HK-2 (cell line): Measurements from ENCODE around the gene BABAM1.

Source experiments
- DNase-seq: peaks from one replicate; pipeline ENCODE4 v3.0.0-alpha.2; 2018; ENCODE audit not compliant: unreplicated experiment

Gene BABAM1

DNA sequence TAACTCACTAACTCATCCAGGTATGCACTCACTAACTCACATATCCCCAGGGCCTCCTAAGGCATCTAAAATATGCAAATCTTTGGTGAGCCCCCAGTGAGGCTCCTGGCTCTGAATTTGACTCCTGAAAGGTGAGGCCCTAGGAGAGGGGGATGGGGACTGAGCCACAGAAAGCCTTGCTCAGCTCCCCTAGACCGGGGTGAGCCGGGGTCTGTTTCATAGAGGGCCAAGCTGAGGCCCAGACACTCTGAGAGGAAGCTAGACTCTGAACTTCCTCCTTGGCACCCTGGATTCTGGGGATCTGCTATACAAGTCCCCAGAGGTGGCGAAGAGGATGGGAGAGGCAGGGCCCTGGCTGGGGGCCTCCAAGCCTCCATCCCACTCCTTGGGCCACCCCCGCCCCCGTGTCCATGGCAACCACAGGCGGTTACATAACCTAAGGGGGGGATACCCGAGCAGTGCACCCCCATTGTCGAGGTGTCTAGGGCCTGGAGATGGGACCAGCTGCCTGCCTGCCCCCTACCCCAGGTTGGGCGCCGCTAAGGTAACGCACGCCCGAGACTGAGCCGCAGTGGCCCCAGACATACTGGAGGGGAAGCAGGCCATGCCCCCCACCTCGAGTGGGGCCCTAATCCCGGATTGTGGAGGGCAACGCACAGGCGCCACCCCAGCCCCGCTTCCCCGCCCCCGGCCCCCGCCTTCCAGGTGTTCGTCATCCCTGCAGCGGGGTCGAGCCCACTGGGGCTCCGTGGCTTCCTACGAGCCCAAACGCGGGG, 35.3 kb downstream of the BABAM1 start:
- DNase-seq: no peak

DNA sequence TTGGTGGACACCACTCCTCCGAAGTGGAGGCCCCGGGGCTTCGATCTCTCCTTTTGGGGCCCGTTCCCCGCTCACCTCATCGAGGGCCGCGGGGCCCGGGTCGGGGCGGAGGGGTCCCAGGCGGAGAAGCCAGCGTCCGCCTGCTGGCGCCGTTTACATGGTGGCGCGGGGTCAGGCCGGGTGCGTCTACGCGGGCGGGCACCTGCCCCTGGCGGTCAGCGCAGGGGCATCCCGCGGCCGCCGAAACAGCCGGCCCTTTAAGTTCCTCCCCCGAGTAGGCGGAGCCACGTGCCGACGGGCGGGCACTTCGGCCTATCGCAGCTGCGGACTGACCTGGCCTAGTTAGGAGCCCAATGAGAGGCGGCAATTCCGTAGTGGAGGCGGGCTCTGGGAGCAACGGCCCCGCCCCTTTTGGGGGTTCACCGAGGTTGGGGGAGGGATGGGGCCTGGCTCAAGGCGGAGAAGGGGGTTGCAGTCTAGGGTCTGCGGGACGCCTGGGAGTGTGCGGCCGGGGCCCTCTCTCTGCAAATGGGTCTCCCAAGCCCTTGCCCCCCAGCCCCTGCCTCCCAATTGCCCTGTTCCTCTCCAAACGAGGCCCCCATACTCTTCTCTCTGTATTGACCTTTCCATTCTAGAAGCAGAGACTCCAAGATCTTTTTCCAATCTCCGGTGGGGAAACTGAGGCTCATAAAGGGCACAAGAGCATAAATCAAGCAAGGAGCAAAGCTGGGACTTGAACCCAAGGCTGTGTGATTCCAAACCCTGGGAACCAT, 36.1 kb downstream of the BABAM1 start, which contains the start of gene ABHD8:
Gene ABHD8, minus strand, starts transcription at position 259 of the 773 bp plus-strand sequence. CDS start 1,809 bp downstream, outside the sequence.
- DNase-seq: peak; percentile 97

DNA sequence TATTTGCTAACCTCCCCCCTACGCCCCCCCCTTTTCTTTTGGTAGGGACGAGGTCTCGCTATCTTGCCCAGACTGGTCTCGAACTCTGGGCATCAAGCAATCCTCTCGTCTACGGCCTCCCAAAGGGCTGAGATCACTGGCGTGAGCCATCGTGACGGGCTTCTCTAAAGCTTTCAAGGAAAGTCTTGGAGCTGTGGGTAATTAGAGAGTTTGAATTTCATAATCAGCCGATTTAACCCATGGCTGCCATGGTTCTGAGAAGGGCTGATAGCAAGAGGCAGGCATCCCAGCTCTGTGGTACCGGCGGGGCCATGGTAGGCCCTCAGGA, 36.7 kb downstream of the BABAM1 start:
- DNase-seq: no peak

DNA sequence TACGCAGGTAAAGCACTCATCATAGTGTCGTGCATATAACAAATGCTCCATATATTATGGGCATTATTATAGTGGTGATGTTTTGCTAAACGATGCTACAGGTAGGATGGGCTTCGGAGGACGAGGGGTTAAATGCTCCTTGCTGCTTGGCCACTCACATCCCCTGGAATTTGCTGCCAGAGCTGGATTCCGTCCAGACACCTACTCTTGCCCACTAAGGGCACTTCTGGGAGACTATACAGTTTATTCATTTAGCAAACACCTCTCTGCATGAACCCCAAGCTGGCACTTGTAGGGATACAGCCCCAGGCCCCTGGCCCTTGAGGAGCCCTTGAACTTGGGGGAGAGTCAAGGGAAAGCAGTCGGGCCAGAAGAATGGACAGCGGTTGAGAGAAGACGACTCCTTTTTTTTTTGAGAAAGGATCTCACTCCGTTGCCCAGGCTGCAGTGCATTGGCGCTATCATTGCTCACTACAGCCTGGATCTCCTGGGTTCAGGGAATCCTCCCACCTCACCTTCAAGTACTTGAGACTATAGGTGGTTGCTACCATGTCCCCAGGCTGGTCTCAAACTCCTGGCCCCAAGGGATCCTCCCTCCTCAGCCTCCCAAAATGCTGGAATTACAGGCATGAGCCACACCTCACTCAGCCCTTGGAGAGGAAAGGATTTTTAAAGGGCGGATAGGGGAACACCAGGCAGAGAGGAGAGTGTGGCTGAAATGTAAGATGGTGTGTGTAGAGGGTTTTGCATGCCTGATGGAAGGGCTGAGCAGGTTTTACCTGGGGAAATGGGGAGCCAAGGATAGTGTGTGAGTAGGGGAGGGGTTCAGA, 37.4 kb downstream of the BABAM1 start:
- no peak for DNase-seq

DNA sequence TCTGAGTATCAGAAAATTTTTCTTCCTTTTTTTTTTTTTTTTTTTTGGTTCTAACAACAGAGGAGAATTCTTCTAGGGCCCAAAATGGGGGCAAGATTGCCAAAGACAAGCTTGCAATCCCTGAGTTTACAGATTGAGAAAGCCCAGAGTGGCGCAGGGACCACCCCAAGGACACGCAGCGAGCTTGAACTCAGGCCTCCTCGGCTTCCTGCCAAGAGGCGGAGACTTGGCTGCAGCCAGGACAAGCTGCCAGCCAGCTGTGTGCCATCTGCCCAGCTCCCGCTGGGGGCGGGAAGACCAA, 37.9 kb downstream of the BABAM1 start:
- DNase-seq: no peak

DNA sequence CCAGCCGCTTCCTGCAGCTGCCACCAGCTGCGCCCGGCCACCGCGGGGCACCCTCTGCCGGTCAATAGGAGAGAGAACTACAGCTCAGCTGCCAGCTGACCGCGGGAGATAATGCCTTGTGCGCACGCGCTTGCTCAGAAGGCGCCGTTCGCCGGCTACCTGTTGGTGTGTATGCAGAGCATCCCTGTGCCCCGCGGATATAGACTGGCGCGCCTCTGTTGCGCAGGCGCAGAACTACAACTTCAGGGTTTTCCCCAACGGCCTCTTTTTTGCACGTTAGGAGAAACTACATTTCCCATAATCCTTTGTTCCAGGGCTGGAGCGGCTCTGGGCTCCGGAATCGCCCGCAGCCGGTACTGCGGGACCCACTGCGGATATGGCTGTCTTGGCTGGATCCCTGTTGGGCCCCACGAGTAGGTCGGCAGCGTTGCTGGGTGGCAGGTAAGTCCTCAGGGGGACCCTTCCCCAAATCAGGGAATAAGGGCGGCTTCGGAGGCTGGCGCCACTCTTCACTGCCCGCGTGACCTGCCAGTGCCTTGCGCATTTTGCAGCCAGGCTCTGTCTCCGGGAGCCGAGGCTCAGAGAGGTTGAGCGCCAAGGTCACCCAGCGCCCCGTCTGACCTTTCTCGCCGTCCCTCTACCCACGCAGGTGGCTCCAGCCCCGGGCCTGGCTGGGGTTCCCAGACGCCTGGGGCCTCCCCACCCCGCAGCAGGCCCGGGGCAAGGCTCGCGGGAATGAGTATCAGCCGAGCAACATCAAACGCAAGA, 38.5 kb downstream of the BABAM1 start, which contains the start of gene MRPL34:
Gene MRPL34, plus strand, starts transcription at position 356 of the 768 bp plus-strand sequence. Its CDS starts 21 bp downstream, at position 377.
- DNase-seq: peak; percentile 99

DNA sequence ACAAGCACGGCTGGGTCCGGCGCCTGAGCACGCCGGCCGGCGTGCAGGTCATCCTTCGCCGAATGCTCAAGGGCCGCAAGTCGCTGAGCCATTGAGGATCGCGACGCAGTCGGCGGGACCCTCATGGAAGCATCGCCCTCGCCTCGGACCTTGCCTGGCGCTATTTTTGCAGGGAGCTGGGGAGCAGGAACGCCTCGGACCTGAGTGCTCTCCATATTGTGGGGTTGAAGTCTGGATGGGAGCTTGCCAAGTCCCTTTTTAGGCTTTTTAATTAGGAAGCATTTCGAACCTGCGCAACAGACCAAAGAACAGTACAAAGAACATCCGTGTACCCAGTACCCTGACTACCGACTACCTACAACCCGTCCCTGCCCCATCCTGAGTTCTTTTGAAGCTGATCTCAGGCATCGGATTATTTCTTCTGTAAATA, 39.1 kb downstream of the BABAM1 start:
- no peak for DNase-seq

DNA sequence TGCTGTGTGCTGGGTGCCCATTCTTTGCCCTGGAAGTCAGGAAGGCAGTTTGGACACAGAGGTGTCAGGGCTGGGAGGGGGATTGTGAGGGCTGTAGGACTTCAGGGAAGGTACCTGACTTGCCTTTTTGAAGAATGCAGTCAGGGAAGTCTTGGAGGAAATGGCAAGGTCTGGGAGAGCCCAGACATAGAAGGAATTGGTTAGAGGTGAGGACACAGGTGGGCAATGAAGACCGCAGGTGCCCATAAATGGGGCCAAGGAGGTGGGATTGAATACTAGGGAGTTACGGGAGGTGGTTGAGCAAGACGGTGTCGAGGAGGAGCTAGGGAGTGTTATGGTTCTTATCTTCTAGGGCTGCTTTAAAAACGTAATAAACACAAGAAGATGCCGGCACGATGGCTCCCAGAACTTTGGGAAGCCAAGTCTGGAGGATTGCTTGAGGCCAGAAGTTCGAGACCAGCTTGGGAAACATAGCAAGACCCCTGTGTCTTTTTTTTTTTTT, 40.7 kb downstream of the BABAM1 start:
- no peak for DNase-seq

DNA sequence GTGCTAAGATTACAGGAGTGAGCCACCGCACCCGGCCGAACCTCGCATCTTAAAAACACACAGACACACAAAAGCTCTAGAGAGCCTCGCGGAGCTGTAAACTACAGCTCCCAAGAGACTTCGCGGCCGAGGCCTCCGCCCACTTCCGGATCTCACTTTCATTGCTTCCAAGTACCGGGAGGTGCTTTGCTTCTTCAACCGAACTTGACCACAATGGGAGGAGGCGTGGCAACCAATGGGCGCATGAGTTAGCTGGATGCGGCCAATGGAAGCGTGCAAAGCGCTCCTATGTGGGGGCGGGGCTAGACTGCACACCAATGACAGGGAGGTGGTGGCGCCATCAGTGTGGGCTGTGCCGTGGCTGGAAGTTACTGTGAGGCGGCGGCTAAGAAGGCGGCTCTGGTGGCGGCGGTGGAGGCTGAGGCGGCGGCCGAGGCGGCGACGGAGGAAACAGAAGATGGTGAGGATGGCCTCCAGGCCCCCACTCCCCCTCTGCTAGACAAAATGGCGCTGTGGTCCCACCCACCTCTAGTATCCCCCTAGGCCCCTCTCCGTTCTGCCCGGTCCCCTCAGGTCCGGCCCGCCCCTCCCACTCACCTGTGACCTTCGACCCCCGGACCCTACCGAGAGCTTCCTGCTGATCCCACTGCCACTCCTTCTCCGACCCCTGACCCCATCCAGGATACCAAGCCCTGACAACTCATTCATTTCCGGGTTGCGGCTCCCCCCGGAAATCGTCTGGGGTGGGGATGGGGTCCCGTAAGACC, 42.1 kb downstream of the BABAM1 start, which contains the start of gene DDA1:
Gene DDA1, plus strand, starts transcription at position 366 of the 767 bp plus-strand sequence. Its CDS starts 92 bp downstream, at position 458.
- DNase-seq: peak; percentile 98

DNA sequence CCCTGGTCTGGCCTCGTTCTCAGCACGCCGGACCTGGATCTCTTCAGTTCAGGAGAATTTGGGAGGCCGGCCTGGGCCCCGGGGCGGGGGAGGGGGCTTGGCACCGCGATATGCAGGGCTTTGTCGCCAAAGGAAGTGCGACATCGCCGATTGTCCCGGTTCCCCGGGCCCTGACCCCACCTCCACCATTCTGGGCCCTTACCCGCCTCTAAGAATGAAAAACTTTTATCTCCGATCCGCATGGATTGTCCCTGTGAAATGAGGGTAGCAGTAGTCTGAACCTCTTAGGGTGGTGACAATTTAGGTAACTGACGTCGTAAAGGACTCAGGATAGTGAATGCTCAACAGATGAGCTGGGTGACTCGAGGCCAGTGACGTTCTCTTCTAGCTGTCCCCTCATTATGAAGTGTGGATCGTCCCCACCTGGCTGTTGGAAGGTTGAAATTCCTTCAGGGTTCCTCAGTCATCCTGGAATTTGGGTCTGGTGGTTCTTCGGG, 42.8 kb downstream of the BABAM1 start:
- no peak for DNase-seq

DNA sequence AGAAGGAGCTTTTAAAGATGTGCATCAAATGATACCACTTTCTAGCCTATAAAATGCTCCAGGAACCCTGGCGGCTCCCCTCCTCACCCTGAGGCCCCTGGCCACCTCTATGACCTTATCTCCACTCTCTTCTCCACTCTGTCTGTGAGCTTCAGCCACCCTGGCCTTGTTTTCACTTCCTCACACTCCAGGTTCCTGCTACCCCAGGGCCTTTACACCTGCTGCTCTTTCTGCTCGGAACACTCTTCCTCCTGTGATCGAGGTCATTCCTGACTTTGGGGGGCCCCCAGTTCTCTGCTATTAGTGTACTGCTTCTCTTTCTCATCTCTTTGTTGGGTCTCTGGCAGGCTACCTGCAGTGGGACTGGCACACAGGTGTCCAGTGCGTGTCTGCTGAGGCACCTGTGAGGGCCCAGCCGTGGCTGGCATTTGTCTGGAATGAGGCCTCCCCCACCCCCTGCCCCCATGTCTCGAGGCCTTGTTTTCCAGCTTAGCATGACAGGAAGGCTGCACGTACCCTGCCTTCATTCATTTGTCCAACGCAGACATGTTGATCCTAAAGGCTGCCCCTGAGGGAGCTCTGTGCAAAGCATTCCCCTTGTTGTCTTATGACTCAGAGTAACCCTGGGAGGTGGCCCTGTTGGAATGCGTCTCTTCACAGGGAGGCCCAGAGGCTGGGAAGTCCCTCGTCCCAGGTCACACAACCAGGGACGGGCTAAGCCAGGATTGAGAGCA, 44.4 kb downstream of the BABAM1 start:
- DNase-seq: peak; percentile 83

DNA sequence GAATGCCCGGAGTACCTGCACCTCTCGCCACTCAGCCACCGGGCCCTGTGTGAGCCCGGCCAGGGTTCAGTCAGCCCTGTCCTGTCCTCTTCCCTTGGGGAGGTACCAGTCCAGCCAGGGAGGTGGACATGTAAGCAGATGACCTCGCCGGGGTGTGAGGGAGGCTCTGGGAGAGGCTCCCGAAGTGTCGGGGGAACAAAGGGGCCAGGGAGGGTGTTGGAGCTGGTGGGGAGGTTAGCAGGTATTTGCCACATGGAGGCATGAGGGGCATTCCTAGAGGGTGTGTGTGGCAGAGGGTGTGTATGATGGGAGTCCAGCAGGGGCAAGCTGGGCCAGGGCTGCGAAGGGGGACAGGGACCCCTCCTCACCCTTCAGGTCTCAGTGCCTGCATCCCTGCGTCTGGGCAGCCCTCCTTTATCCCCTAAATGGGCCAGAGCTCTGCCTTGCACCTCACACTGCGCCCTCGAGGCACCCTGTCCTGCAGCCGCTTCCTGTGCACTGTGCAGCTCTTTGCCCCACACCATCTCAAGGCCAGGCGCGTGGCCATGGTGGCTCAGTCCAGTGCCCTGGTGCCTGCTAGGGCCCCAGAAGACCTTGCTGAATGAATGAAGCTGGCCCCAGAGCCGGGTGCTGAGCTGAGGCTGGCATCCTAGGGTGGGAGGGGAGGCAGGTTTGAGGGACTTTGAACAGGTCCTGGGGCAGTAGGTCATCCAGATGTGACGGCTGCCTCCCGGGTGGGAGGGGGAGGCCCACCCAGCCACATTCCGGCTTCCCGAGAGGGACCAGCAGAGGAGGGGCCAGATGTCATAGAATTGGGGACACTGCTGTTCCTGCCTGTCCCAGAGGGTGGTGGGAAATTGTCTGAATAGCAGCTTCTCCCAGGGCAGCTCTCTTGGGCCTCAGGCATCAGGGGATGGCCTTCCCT, 45.2 kb downstream of the BABAM1 start:
- DNase-seq: no peak

DNA sequence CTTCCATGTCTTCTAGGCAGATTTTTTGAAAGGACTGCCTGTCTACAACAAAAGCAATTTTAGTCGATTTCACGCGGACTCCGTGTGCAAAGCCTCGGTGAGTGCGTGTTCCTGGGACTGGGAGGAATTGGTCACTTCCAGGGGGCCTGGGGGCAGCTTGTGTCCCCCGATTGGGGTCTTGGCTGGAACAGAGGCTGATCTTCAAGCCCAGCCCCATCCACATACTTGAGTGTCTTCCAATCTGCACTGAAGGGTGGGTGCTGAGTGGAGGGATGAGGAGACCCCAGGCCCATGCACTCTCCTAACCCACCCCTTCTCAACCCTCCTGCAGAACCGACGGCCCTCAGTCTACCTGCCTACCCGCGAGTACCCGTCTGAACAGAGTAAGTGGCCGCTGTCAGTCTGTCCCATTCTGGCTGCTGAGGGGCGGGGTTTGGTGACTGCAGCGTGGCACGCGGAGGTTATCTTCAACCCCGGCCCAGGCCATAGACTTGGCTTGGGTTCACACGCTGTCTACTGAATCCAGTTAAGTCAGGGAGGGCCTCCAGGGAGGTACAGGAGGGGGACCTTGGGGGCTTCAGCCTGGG, 46.9 kb downstream of the BABAM1 start:
- no peak for DNase-seq

DNA sequence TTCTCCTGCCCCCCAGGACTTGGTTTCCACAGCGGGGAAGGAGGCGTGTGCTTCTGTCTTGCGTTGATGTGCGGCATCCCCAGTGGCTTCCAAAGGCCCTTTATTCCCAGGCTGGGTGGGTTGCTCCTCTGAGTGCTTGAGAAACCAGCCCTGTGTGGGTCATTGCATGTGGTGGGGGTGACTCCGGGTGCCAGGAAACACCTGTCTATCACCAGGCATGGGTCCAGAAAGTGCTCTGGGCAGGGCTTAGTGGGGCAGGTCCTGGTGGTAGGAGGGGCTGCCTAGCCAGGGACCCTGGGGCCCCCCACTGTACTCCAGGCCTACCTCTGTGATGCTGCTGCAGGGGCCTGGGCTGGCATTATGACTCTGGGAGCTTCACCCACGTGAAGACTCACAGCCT, 51.7 kb downstream of the BABAM1 start:
- no peak for DNase-seq

DNA sequence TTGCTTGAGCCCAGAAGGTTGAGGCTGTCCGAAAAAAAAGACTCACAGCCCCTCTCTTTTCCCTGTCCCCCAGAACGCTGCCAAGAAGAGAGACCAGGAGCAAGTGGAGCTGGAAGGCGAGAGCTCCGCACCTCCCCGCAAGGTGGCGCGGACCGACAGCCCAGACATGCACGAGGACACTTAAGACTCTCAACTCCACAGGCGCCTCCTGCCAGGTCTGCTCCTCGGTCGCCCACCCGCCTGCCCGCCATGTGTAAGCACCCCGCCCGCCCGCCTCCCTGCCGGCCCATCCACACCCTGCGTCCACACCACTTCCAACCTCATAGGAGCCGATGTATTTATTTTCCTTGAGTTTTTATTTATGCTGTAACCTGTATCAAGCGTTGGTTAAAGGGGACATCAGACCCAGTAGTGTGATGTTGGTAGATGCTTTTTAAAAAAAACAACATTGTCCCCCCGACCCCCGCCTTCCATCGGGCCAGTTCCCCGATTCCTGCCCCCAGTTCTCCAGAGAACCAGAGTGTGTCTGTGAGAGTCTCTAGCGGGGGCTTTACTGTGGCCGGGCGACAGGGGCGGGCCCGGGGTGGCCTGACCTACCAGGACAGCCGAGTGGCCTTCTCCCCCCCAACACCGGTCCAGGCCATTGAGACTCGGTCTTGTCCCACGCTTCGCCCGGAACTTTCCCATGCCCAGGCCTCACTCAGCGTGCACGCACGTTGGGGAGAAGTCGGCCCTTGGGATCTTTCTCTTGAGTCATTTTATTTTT, 52.4 kb downstream of the BABAM1 start:
- DNase-seq: no peak

DNA sequence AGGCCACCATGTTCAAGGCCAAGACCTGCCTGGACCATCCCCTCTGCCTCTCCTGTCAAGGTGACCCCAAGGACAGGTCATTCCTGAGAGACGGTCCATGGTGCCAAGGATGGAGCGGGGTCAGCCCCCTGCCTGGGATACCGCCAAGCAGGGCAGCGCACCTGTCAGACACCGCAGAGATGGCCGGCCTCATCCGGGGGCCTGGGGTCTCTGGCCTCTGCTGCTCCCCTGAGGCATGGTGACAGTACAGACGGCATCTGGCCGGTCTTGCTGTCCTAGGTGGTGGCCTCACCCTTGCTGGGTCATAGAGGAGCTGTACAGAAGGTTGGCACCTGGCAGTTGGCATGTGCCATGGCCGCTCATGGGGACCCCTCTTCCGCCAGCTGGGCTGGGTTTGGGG, 53.2 kb downstream of the BABAM1 start:
- no peak for DNase-seq
